Aorta (tissue), 5 donors: ENCODE measurements around the gene KIFBP. TPM values are rescaled to one million over a fixed set of nuclear protein-coding genes. Genes with fewer than 3 reads are reported as not detected.
A peak's percentile ranks its signal among the peaks of the same experiment; 100 is the strongest.
"Not testable (repeated sequence)": the region's sequence is repeated elsewhere in the genome, so short reads cannot be mapped to it uniquely, and the experiment has no call there.

Experiments used
- ATAC-seq: fragments of 200-7000 bp; cut with Tn5 transposase; one replicate; pipeline ENCODE4 v1.9.1; 2022; ENCODE audit warnings: moderate library complexity; ENCODE audit not compliant: low FRiP score
- DNase-seq, 2 donors: peaks; one replicate each; pipeline ENCODE4 v3.0.0-alpha.2; 2020
- H3K27ac ChIP-seq, 2 donors: one replicate each; pipeline ENCODE4 v1.5.1; 2013; ENCODE audit warnings: low read length in 2 of 2, mild to moderate bottlenecking in 2 of 2, moderate library complexity in 2 of 2, control low read depth in 1 of 2, inconsistent platforms in 1 of 2, low read depth in 1 of 2
- H3K27me3 ChIP-seq, 2 donors: one replicate each; pipeline ENCODE4 v1.6.1; 2013; ENCODE audit warnings: control low read depth in 1 of 2, low read length in 1 of 2, mild to moderate bottlenecking in 1 of 2, moderate library complexity in 1 of 2; ENCODE audit not compliant: insufficient read depth in 2 of 2, control insufficient read depth in 1 of 2
- H3K36me3 ChIP-seq, 2 donors: one replicate each; pipeline ENCODE4 v1.6.1; 2013; ENCODE audit warnings: control low read depth in 1 of 2, low read length in 1 of 2, mild to moderate bottlenecking in 1 of 2; ENCODE audit not compliant: insufficient read depth in 2 of 2, control insufficient read depth in 1 of 2
- H3K4me1 ChIP-seq, 2 donors: one replicate each; pipeline ENCODE4 v1.6.1; 2013; ENCODE audit warnings: low read length in 2 of 2, control low read depth in 1 of 2, mild to moderate bottlenecking in 1 of 2, moderate library complexity in 1 of 2; ENCODE audit not compliant: insufficient read depth in 2 of 2, control insufficient read depth in 1 of 2
- H3K4me3 ChIP-seq, 2 donors: one replicate each; pipeline ENCODE4 v1.5.1; 2013; ENCODE audit warnings: low read length in 2 of 2, control low read depth in 1 of 2, mild to moderate bottlenecking in 1 of 2
- H3K9me3 ChIP-seq: one replicate; pipeline ENCODE4 v1.6.1; 2013; ENCODE audit warnings: mild to moderate bottlenecking, low read length; ENCODE audit not compliant: control insufficient read depth
- WGBS, 2 donors: extraction: QIAGEN DNeasy Blood & Tissue Kit; methylation state at CpG; one replicate each; pipeline ENCODE4 v1.1.7; 2013; 5-methylcytosine and 5-hydroxymethylcytosine counted together
- intact Hi-C, 2 donors: fragments of 100-400 bp; cut with DNase I; formaldehyde crosslinking; loops; one replicate each; pipeline versions ENCODE4 v1.14.2 to v1.15.0; 2022
- polyA plus RNA-seq, 2 donors: library from polyadenylated mRNA; stranded (reverse); fragments of 200-250 nt; gene quantifications; one replicate each; pipeline ENCODE4 v1.2.3, GENCODE V29; 2013
- total RNA-seq, 2 donors: library from RNA; stranded (reverse); fragmentation: NEBNext Ultra II Directional; extraction: Animal tissue kit (Norgen Biotek cat#: 25700); gene quantifications; one replicate each; pipeline ENCODE4 v1.2.1, GENCODE V29; 2021
- donor health status: healthy with polysubstance abuse.
- donor health status: Bipolar disorder and iron deficiency.
- donor health status: DM: no; HTN: no; CAD: no.
- donor health status: DM: no; HTN: no; CAD: no.
- donor health status: DM: yes; HTN: yes; CAD: no.

KIFBP gene
- total and polyA plus RNA-seq, 4 donors: 19.0 to 28.4 (median 25.3) TPM

GRCh38 chr10:68957284-68957615 lies 31.4 kb upstream of the KIFBP start:
- Histone ChIP-seq H3K36me3 (no peaks in the 10 kb centered on the region), H3K27me3 (no peaks in the 10 kb centered on the region), H3K4me1 (peaks cover 0 to 8% of the 10 kb centered on the region in 2 donors), H3K4me3 (peak overlapping the region; percentile 64 to 66), H3K9me3 (no peaks in the 10 kb centered on the region), H3K27ac (no peak overlapping the region)
- ATAC-seq (no peak), DNase-seq (no peak)
- WGBS, 2 donors: 60 to 67% methylated on average over 7 of the region's 7 CpGs
- intact Hi-C loops: loop anchor here in 1 of 2 donors (2.0 kb wide), 1 partner anchor 32 kb away; the partner anchor contains the start of gene KIFBP

GRCh38 chr10:68957654-68958053 lies 30.9 kb upstream of the KIFBP start:
- no peaks in the 10 kb centered on the region for H3K36me3 ChIP-seq
- H3K4me1 ChIP-seq: peaks cover 0 to 8% of the 10 kb centered on the region in 2 donors
- ATAC-seq (no peak), DNase-seq (no peak)
- H3K27me3 ChIP-seq: no peaks in the 10 kb centered on the region
- H3K9me3 ChIP-seq: no peaks in the 10 kb centered on the region
- intact Hi-C loops: loop anchor here in 1 of 2 donors (2.0 kb wide), 1 partner anchor 31 kb away; the partner anchor contains the start of gene KIFBP
- no peak overlapping the region for H3K27ac ChIP-seq
- H3K4me3 ChIP-seq: peak overlapping the region in 1 of 2 donors; percentile 66
- WGBS, 2 donors: 59 to 65% methylated on average over 3 of the region's 3 CpGs

- intact Hi-C loops: no loop called here
- H3K9me3 ChIP-seq: no peaks in the 10 kb centered on the region
- peaks cover 3 to 8% of the 10 kb centered on the region in 2 donors for H3K36me3 ChIP-seq
- no peak overlapping the region for H3K27ac ChIP-seq
- H3K27me3 ChIP-seq: no peaks in the 10 kb centered on the region
- no peak for DNase-seq
- peaks cover 0 to 8% of the 10 kb centered on the region in 2 donors for H3K4me1 ChIP-seq
- no peak overlapping the region for H3K4me3 ChIP-seq
- ATAC-seq: no peak
- WGBS, 2 donors: 93% methylated on average over 4 of the region's 4 CpGs
Measured at GRCh38 chr10:68959695-68960527, 28.7 kb upstream of the KIFBP start.

GRCh38 chr10:68963151-68963550 lies 25.5 kb upstream of the KIFBP start:
- Histone ChIP-seq H3K4me1 (no peaks in the 10 kb centered on the region), H3K27ac (no peak overlapping the region), H3K36me3 (peaks cover 12 to 13% of the 10 kb centered on the region in 2 donors), H3K4me3 (no peak overlapping the region), H3K27me3 (no peaks in the 10 kb centered on the region), H3K9me3 (no peaks in the 10 kb centered on the region)
- ATAC-seq: no peak
- intact Hi-C loops: no loop called here
- 93 to 95% methylated on average over 4 of the region's 4 CpGs for WGBS, 2 donors
- DNase-seq: no peak

GRCh38 chr10:68973975-68974374 lies 14.6 kb upstream of the KIFBP start:
- peaks cover 7 to 23% of the 10 kb centered on the region in 2 donors for H3K36me3 ChIP-seq
- 77 to 82% methylated on average over 5 of the region's 5 CpGs for WGBS, 2 donors
- no peaks in the 10 kb centered on the region for H3K4me1 ChIP-seq
- no peak for ATAC-seq
- no peak overlapping the region for H3K4me3 ChIP-seq
- no peaks in the 10 kb centered on the region for H3K9me3 ChIP-seq
- no peaks in the 10 kb centered on the region for H3K27me3 ChIP-seq
- H3K27ac ChIP-seq: no peak overlapping the region
- no peak for DNase-seq
- intact Hi-C loops: no loop called here

GRCh38 chr10:68975936-68976473 lies 12.6 kb upstream of the KIFBP start:
- intact Hi-C loops, H3K4me1 ChIP-seq, ATAC-seq, H3K9me3 ChIP-seq, H3K27me3 ChIP-seq, H3K27ac ChIP-seq, H3K4me3 ChIP-seq, DNase-seq: not testable (repeated sequence)
- H3K36me3 ChIP-seq: peaks cover 10 to 17% of the 10 kb centered on the region in 2 donors
- 93 to 98% methylated on average over 5 of the region's 5 CpGs for WGBS, 2 donors

- H3K9me3 ChIP-seq, H3K4me3 ChIP-seq, H3K36me3 ChIP-seq, H3K27ac ChIP-seq, H3K4me1 ChIP-seq, DNase-seq, ATAC-seq, intact Hi-C loops, H3K27me3 ChIP-seq: not testable (repeated sequence)
- WGBS, 2 donors: 67% methylated on average over 6 of the region's 6 CpGs
Measured at GRCh38 chr10:68979738-68980137, 8.9 kb upstream of the KIFBP start.

- no peak overlapping the region for H3K4me3 ChIP-seq
- H3K36me3 ChIP-seq: peaks cover 3 to 8% of the 10 kb centered on the region in 2 donors
- WGBS, 2 donors: 73 to 76% methylated on average over 1 of the region's 1 CpG
- no peaks in the 10 kb centered on the region for H3K27me3 ChIP-seq
- no peaks in the 10 kb centered on the region for H3K4me1 ChIP-seq
- H3K9me3 ChIP-seq: no peaks in the 10 kb centered on the region
- H3K27ac ChIP-seq: no peak overlapping the region
- ATAC-seq (no peak), DNase-seq (no peak)
- intact Hi-C loops: no loop called here
Measured at GRCh38 chr10:68981074-68981473, 7.5 kb upstream of the KIFBP start.

GRCh38 chr10:68982389-68982788 lies 6.2 kb upstream of the KIFBP start:
- no peak overlapping the region for H3K4me3 ChIP-seq
- intact Hi-C loops: no loop called here
- H3K4me1 ChIP-seq: no peaks in the 10 kb centered on the region
- no peaks in the 10 kb centered on the region for H3K27me3 ChIP-seq
- H3K27ac ChIP-seq: no peak overlapping the region
- H3K9me3 ChIP-seq: no peaks in the 10 kb centered on the region
- DNase-seq (no peak), ATAC-seq (no peak)
- H3K36me3 ChIP-seq: peaks cover 3 to 7% of the 10 kb centered on the region in 2 donors
- WGBS, 2 donors: 92 to 93% methylated on average over 11 of the region's 11 CpGs
